GM21576 (cell line): ENCODE results near the gene DPH2.

Experiments
- ATAC-seq: cut with Tn5 transposase; IDR thresholded peaks from one replicate; pipeline ENCODE4 v1.9.1; 2021; ENCODE audit warnings: mild to moderate bottlenecking, moderate library complexity; ENCODE audit not compliant: unreplicated experiment

Gene DPH2

DNA sequence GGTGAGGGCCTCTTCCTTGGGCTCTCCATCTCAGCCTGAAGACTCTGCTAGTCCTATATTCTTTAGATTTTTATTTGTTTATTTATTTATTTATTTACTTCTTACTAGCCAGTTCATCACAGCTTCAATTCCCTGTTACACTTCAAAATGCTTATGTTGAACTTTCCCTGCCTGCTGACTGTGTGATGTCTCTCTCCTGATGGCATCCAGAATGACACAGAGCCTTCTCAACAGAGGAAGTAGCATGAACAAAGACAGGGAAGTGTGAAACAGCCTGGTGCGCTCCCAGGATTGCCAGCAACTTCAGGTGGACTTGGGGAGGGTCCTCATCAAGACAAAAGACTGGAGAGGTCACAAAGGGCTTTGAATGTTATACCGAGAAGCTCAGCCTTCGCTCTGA, 27.4 kb upstream of the DPH2 start:
- ATAC-seq: no peak

DNA sequence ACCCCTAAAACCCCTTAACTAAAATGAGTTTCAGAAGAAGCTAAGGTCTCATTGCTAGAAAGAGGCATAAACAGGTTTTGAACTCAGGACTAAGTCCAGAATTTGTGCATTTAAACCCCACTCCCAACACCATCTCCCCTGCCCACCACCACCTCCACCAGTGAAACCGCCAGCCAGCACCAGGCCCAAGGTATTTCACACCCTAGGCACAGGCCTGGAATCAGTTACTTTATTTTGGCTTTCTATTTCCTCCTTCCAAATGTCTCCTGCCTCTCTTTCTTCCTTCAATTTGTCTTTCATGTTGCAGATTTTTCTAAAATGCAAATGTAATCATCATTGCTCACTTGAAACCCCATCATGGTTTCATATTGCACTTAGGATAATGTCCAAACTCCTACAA, 24.9 kb upstream of the DPH2 start:
- no peak for ATAC-seq

DNA sequence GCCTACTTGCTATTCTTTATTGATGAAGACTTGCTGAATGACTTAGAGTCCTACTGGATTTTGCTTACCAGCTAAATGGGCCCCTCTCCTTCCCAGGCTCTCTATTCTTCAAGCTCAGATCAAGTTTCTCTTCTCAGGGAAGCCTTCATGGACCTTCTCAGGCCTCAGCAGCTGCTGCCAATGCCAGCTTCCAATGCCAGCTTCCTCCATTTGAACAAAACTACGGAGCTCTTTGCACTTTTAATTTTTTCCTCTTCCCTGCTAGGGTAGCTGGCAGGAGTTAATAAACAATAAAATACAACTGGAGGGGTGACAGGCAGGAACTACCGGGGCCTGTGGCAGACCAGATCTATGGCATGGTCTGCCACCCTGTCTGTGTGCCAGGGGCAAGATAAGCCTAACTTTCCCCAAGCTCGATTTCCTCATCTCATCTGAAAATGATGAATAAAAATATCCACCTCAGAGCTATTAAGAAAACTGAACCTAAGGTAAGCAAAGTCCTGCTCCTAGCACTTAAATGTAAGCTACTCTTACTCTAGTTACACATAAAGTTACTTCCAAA, 24.1 kb upstream of the DPH2 start:
- ATAC-seq: no peak

DNA sequence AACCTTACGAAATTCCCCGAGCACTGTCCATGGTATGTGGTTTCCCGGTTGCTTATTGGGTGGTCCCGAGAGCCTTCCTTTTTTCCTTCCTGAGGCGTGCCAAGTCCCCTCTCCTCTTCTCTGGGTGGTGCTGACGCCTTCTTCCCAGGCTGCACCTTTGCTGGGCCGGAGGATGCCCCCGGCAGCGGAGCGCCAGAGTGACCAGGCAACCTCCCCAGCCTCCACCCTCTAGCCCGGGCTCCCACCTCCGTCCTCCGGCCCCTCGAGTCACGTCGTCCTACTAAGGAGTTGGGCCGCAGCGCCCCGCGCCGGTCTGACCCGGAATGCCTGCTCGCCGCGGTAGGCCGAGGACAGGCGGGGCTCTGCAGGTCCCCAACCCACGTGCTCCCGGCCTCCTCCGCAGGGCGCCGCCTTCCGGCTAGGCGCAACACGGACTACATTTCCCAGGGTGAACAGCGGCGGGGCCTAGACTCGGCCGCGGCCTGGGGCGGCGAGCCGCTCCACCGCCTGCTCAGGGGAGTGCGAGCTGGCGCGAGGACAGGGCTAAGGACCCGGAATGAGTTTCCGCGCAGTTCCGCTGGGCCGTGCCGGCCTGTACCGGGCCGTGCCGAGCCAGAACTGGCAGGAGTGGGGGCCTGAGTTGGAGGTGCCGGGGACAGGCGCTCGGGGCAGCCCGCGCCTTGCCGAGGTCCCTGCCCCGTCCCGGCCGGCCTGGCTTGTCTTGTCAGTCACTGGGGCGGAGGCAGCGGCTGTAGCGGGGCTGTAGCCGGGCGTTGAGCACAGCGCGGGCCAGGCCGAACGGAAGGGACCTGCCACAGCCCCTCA, 23.4 kb upstream of the DPH2 start, which contains the start of gene IPO13:
TSS of gene IPO13 (plus strand) at position 715 of the 825 bp plus-strand sequence. CDS start 651 bp downstream, outside the sequence.
- ATAC-seq: peak; percentile 91

DNA sequence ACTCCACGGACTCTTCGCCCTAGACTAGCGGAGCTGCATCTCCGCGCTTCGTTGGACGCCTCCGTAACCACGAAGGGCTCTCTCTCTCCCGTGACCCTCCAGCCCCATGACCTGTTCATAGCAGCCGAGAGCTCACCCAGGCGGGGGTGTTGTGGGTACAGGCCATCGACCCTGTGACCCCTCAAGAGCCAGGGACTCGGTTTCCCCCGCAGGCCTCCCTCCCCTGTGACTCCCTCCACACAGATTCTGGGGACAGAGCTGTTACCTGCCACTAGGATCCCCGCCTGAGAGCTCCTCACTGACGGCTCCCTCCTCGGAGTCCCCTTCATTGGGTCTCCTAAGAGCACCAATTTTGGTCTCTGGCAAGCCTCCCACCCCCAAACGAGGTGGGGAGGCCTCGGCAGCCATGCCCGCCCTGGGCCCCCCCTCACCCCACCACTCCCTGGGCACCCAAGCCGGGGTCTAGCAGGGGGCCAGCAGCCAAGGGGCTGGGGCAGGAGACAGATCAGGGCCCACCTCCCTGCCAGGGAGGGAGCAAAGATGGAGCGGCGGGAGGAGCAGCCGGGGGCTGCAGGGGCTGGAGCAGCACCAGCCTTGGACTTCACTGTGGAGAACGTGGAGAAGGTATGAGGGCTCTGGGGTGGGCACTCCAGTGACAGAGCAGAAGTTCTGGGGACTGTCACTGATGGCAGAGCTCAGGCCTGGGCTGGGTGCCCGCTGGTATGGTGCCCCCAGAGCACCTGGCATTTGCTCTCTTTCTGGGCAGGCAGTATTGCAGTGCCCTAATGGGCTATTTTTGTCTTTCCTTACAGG, 22.5 kb upstream of the DPH2 start:
- ATAC-seq: no peak

DNA sequence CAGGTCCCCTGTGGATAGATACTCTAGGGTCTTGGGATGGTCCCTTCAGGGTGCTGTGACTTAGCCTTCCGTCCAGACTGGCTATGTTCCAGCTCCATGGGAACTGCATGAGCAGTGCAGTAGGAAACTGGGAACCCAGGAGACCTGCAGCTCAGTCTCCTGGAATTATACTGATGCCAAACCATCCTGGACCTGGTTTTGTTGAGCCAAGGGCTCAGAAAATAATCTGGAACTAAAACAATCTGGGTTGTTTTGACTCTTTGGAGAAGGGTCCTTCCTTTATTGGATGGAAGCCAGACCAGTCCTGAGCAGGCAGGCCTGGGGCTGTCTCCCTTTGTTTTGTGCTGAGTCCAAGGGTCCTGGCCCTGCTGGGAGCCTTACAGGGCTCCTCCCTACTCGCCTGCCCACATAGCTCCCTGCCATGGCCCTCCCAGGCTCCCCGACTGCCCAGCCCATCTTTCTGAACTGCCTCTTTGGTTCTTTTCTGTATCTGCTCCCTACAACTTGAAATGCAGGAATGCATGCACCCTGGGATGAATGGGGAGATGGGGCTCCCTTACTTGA, 21.9 kb upstream of the DPH2 start:
- ATAC-seq: no peak

DNA sequence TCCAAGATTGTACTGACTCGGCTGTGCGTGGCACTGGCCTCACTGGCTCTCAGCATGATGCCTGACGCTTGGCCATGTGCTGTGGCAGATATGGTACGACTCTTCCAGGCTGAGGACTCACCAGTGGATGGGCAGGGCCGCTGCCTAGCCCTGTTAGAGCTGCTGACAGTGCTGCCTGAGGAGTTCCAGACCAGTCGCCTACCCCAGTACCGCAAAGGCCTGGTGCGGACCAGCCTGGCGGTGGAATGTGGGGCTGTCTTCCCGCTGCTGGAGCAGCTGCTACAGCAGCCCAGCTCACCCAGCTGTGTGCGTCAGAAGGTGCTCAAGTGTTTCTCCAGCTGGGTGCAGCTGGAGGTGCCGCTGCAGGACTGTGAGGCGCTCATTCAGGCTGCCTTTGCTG, 20.1 kb upstream of the DPH2 start:
- no peak for ATAC-seq

DNA sequence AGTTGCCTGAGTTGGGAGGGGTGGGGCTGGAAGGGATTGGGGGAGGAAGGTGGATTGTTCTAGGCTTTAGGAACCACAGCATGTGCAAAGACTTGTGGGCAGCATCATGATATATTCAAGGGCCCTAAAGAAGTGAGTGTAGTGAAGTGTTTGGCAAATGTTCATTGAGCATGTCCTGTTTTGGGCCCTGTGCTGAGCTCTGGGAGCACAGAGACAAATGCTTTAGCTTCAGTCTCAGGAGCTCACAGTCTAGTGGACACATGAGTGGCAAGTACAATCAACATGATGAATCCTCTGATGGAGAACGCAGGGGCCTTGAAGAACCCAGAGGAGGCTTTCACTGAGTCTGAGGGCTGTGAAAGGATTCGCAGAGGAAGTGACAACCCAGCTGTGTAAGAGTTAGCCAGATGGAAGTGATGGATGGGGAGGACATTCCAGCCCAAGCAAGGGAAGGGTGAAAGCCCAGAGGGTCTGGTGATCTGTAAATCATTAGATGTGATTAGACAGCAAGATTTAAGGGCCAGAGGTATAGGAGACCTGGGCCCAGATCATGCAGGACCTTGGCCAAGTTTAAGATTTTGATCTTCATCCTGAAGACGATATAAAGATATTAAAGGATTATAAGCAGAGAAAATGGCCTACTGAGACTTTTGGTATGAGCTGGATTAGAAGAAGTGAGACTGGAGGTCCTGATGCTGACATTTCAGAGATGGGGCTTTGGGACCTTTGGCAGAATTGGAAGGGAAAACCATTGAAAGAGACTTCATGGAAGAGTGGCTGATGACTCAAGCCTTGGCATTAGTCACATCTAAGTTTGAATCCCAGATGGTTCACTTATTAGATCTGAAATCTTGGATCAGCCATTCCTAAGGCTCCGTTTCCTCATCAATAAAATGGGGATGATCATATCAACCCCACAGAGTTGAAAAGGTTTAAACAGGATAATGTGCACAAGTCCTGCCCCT, 18.5 kb upstream of the DPH2 start:
- ATAC-seq: no peak

DNA sequence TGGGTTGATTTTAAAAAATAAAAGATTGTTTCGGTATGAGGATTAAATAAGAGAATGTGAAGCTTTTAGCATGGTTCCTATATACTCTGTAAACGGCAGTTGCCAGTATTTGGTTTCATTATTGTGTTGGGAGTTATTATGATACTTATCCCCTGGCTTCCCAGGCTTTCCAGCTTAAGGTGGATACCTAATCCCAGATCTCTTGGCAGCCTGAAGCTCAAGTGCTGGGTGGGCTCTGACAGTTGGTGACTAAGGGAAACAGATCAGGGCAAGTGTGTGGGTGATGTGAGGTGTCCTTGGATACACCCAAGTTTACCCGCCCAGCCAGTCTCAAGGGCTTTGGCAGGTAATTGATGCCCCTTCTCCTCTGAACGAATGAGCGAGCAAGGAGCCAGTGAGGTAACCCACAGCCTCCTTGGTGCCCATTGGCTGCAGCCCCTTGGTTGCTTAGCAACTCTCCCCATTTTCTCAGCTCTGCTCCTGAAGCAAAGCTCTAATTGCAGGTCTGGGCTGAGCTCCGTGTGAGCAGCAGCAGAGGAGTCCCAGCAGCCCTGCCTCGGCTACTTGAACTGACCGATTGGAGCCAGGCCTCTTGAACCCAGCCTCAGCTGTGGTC, 17.0 kb upstream of the DPH2 start:
- ATAC-seq: no peak

DNA sequence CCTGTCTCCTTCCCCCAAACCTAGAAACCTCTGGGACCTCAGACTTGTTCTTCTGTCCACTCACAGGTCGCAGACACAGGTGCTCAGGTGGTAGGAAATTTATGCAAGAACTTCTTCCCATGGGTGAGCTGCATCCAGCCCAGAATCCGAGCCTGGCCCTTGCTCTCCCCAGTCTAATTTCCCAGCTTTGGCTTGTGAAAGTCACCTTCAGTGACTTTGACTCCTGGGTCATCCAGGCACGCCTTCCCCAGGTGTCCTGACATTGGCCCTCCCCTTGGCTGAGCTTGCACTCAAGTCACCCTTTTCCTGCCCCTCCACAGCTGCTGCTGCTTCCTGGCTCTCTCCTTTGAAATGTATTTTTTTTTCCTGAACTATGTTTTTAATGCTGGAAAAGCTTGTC, 16.4 kb upstream of the DPH2 start:
- no peak for ATAC-seq

DNA sequence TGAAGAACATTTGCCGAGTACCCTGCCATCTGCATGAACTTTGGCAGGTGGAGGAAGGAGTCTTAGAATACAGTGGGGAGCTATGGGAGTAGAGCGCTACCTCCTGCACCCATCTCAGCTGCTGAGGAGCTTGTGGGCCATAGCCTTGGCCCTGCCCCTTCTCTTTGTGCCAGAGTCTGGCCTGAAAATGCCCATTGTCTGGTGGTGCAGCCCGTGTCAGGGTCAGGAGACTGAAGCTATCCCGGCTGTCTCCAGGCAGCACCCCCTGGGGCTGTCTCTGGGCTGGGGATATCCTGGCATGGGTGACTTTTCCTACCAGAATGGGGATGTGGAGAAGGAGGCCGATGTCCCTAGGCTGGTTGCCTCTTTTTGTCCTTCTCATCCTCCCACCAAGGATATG, 15.8 kb upstream of the DPH2 start:
- no peak for ATAC-seq

DNA sequence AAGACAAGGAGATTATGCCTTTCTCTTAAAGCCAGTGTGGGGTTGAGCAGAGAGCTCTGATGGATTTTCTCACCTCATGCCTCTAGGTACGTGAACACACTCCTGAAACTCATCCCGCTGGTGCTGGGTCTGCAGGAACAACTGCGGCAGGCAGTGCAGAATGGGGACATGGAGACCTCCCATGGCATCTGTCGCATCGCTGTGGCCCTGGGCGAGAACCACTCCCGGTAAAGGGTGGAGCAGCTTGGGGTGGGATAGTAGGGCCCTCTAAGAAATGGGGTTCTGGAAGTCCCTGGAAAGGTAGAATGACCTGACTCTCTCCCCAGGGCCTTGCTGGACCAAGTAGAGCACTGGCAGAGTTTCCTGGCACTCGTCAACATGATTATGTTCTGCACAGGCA, 13.6 kb upstream of the DPH2 start:
- no peak for ATAC-seq

DNA sequence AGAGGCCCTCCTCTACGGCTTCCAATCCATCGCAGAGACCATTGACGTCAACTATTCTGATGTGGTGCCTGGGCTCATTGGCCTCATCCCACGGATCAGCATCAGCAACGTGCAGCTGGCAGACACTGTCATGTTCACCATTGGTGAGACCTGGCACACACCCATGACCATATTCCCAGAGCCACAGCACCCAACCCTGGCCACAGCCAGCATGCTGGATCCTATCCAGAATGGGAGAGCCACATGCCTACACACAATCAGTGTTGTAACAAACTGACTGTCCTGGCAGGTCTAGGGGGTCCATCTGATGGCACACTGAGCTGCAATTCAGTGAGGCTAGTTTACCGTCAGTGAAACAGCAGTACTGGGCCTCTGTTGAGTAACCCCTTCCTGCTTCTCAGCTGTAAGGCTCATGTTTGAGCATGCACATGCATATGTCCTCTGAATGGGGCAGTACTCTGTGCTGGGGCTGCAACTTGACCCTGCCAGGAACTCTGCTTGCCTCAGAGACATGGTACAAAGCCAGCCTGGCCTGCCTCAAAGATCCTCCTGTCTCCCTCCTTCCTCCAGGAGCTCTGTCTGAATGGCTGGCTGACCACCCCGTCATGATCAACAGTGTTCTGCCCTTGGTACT, 12.3 kb upstream of the DPH2 start:
- ATAC-seq: no peak

DNA sequence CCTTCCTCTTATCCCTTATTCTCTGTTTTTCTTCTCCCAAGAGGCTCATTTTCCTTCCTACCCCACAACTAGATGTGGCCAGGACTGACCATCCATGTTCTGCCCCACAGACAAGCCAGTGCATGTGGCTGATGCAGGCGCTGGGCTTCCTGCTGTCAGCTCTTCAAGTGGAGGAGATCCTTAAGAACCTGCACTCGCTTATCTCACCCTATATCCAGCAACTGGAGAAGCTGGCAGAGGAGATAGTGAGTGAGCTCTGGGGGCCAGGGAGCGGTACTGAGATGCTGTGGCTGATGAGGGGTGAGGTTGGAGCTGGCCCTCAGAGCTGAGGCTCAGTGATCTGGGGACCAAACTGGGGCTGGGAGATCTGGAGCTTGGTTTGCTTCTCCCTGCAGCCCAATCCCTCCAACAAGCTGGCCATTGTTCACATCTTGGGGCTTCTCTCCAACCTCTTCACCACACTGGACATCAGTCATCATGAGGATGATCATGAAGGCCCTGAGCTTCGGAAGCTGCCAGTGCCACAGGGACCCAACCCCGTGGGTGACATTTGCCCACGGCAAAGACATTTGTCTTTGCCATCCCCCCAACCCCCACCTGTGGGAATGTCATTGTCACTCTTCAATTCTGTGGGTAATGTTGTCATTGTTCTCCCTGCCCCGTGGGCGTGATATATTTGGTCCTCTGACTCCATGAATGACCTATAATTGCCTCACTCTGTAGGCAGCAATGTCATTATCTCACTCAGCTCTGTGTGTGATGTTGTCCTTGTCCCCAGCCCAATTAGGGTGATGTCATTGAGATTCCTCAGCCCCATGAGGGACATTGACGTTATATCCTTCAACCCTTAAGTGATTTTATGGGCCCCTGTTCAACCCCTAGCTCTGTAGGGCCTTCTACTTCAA, 11.2 kb upstream of the DPH2 start:
- ATAC-seq: no peak

DNA sequence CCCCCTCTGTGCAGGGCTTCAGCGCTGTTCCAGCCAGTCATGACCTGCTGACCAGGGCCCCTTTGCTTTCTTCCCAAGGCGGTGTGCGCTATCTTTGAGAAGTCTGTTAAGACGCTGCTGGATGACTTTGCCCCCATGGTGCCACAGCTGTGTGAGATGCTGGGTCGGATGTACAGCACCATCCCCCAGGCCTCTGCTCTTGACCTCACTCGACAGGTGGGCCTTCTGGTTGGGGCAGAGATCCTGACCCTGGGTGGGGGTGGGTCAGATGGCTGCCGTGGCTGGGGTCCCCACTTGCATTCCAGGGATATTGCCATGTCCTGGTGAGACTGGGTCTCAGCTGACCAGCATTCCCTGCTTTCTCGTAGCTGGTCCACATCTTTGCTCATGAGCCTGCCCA, 9.0 kb upstream of the DPH2 start:
- no peak for ATAC-seq

DNA sequence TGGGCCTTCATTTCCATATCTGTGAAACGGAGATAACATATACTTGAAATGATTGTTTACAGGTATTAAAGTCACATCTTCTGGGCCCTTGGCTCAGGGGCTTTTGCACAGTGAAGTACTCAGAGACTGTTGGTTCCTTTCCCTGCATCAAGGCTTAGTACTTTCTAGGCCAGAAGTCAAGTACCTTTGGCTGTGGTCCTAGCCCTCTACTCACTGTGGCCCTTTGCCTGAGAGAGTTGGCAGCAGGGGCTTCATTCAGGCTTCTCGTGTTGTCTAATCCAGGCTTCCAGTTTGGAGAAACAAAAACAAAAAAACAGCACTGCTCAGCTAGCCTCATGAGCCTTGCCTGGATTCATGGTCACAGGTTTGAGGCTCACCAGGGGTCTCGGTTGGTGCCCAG, 8.1 kb upstream of the DPH2 start:
- no peak for ATAC-seq

DNA sequence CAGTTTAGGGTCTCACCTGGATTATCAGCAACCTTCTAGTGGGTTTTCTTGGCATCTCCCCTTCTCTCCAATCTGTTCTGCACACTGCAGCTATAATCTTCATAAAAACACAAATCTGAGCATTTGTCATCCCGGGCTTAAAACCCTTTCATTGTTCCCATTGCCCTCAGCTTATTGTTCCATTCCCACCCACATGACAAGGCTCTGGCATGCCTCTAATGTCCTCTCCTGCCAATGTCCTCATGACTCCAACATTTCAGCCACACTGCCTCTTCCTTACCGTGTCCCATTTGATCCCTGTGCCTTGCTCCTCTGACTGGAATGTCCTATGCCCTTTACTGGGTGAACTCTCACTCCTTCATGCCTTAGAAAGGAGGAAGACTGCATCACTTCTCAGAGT, 7.5 kb upstream of the DPH2 start:
- ATAC-seq: no peak

DNA sequence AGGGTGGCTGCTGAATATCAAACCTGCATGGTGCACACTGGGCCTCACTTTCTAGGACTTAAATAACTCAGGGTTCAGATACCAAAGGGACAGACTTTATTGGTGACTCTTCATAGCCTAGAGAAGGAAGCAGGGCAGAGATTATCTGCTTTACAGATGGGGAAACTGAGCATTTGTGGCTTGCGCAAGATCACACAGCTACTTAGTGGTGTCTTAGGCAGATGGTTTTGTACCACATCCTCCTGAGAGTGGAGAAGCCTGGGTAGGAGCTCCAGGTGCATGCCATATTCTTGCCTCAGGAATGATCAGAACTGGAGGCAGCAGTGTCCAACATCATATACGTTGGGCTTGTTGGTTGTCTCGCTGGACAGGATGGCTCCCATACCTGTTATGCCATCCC, 6.8 kb upstream of the DPH2 start:
- ATAC-seq: no peak
